GM06990 (cell line): Measurements from ENCODE around the gene FAM120A.

ENCODE experiments used
- DNase-seq: peaks from one replicate; pipeline ENCODE4 v3.0.0-alpha.2; 2011; ENCODE audit not compliant: insufficient read length; ENCODE audit errors: extremely low read depth
- H3K27me3 ChIP-seq: replicated peaks from 2 replicates; pipeline ENCODE4 v1.6.0; 2011; ENCODE audit warnings: low read length; ENCODE audit not compliant: control insufficient read depth, insufficient read depth
- H3K36me3 ChIP-seq: 2 replicates; pipeline ENCODE4 v1.5.1; 2011; ENCODE audit warnings: low read length; ENCODE audit not compliant: control insufficient read depth, insufficient read depth
- H3K4me3 ChIP-seq: replicated peaks from 2 replicates; pipeline ENCODE4 v1.5.1; 2011; ENCODE audit warnings: low read depth, mild to moderate bottlenecking, control low read depth, low read length
- CTCF ChIP-seq: IDR thresholded peaks from 2 replicates; pipeline ENCODE4 v1.5.1; 2011; ENCODE audit warnings: low read length, control low read depth, mild to moderate bottlenecking, inconsistent platforms; ENCODE audit not compliant: insufficient read depth, poor library complexity, severe bottlenecking

The FAM120A gene

GRCh38 chr9:93453047-93453914 lies 1.8 kb downstream of the FAM120A start, which contains the start of gene FAM120AOS:
FAM120AOS (minus strand) TSS chr9:93453581; CDS start chr9:93452709, 872 bp downstream.
- Histone ChIP-seq H3K27me3 (no peaks in the 10 kb centered on the region), H3K36me3 (no peaks in the 10 kb centered on the region), H3K4me3 (peak within 1 kb of the TSS; percentile 93)
- peak; percentile 88 for DNase-seq
- no peak for TF ChIP-seq CTCF

GRCh38 chr9:93456022-93456421 lies 4.5 kb downstream of the FAM120A start:
- Histone ChIP-seq H3K36me3 (no peaks in the 10 kb centered on the region), H3K4me3 (no peak overlapping the region), H3K27me3 (no peaks in the 10 kb centered on the region)
- DNase-seq = no peak
- no peak for TF ChIP-seq CTCF

GRCh38 chr9:93456504-93456903 lies 5.0 kb downstream of the FAM120A start:
- Histone ChIP-seq H3K36me3 (no peaks in the 10 kb centered on the region), H3K4me3 (no peak overlapping the region), H3K27me3 (no peaks in the 10 kb centered on the region)
- no peak for TF ChIP-seq CTCF
- DNase-seq = peak; percentile 40

GRCh38 chr9:93457006-93457405 lies 5.5 kb downstream of the FAM120A start:
- Histone ChIP-seq H3K4me3 (no peak overlapping the region), H3K36me3 (no peaks in the 10 kb centered on the region)

GRCh38 chr9:93458712-93459111 lies 7.2 kb downstream of the FAM120A start:
- H3K4me3 ChIP-seq = no peak overlapping the region
- no peak for TF ChIP-seq CTCF
- H3K27me3 ChIP-seq = no peaks in the 10 kb centered on the region
- no peak for DNase-seq
- no peaks in the 10 kb centered on the region for H3K36me3 ChIP-seq

More at GRCh38 chr9:93457006-93457405, 5.5 kb downstream of the FAM120A start:
- H3K27me3 ChIP-seq = no peaks in the 10 kb centered on the region
- no peak for DNase-seq
- no peak for TF ChIP-seq CTCF
